ENCODE measurements around the gene SOX9.

SOX9 gene

GRCh38 chr17:72090108-72090507 is 30.7 kb upstream of the SOX9 start:
- TF ChIP-seq FOXP2 (optimal IDR thresholded peaks at IDR 0.05; ENCODE audit: borderline replicate concordance, extremely low read depth, extremely low read length, insufficient read depth) (no peak), SIN3A (IDR thresholded peaks at IDR 0.05; ENCODE audit: borderline replicate concordance, insufficient read depth, low read length) (no peak), TAF1 (IDR thresholded peaks at IDR 0.05; ENCODE audit: borderline replicate concordance, insufficient read depth, low read length) (no peak), REST (IDR thresholded peaks at IDR 0.05; ENCODE audit: insufficient read depth in 1 of 2, low read depth in 2 of 2, low read length in 2 of 2) (no peak), POLR2AphosphoS5 (IDR thresholded peaks at IDR 0.05; ENCODE audit: low read depth, low read length) (no peak)

GRCh38 chr17:72092710-72093322 is 28.0 kb upstream of the SOX9 start:
- no peak for TF ChIP-seq REST (IDR thresholded peaks at IDR 0.05; ENCODE audit: insufficient read depth in 1 of 2, low read depth in 2 of 2, low read length in 2 of 2)
- TF ChIP-seq POLR2AphosphoS5 (IDR thresholded peaks at IDR 0.05; ENCODE audit: low read depth, low read length), result no peak
- no peak for TF ChIP-seq FOXP2 (optimal IDR thresholded peaks at IDR 0.05; ENCODE audit: borderline replicate concordance, extremely low read depth, extremely low read length, insufficient read depth)
- TF ChIP-seq SIN3A (IDR thresholded peaks at IDR 0.05; ENCODE audit: borderline replicate concordance, insufficient read depth, low read length), result no peak
- TF ChIP-seq TAF1 (IDR thresholded peaks at IDR 0.05; ENCODE audit: borderline replicate concordance, insufficient read depth, low read length), result no peak

GRCh38 chr17:72093707-72094106 is 27.1 kb upstream of the SOX9 start:
- no peak for TF ChIP-seq REST (IDR thresholded peaks at IDR 0.05; ENCODE audit: insufficient read depth in 1 of 2, low read depth in 2 of 2, low read length in 2 of 2)
- TF ChIP-seq TAF1 (IDR thresholded peaks at IDR 0.05; ENCODE audit: borderline replicate concordance, insufficient read depth, low read length), result no peak
- TF ChIP-seq POLR2AphosphoS5 (IDR thresholded peaks at IDR 0.05; ENCODE audit: low read depth, low read length), result no peak
- TF ChIP-seq FOXP2 (optimal IDR thresholded peaks at IDR 0.05; ENCODE audit: borderline replicate concordance, extremely low read depth, extremely low read length, insufficient read depth), result no peak
- TF ChIP-seq SIN3A (IDR thresholded peaks at IDR 0.05; ENCODE audit: borderline replicate concordance, insufficient read depth, low read length), result no peak

- TF ChIP-seq POLR2AphosphoS5 (IDR thresholded peaks at IDR 0.05; ENCODE audit: low read depth, low read length) (no peak), TAF1 (IDR thresholded peaks at IDR 0.05; ENCODE audit: borderline replicate concordance, insufficient read depth, low read length) (no peak), SIN3A (IDR thresholded peaks at IDR 0.05; ENCODE audit: borderline replicate concordance, insufficient read depth, low read length) (no peak), FOXP2 (optimal IDR thresholded peaks at IDR 0.05; ENCODE audit: borderline replicate concordance, extremely low read depth, extremely low read length, insufficient read depth) (no peak)
Measured at GRCh38 chr17:72095316-72095715, 25.5 kb upstream of the SOX9 start.

GRCh38 chr17:72097144-72097543 is 23.7 kb upstream of the SOX9 start:
- no peak for TF ChIP-seq REST (IDR thresholded peaks at IDR 0.05; ENCODE audit: insufficient read depth in 1 of 2, low read depth in 2 of 2, low read length in 2 of 2)
- TF ChIP-seq SIN3A (IDR thresholded peaks at IDR 0.05; ENCODE audit: borderline replicate concordance, insufficient read depth, low read length), result no peak
- TF ChIP-seq POLR2AphosphoS5 (IDR thresholded peaks at IDR 0.05; ENCODE audit: low read depth, low read length), result no peak
- TF ChIP-seq TAF1 (IDR thresholded peaks at IDR 0.05; ENCODE audit: borderline replicate concordance, insufficient read depth, low read length), result no peak
- TF ChIP-seq FOXP2 (optimal IDR thresholded peaks at IDR 0.05; ENCODE audit: borderline replicate concordance, extremely low read depth, extremely low read length, insufficient read depth), result no peak
